GM12878 (cell line): ENCODE results near the gene VANGL1.

Source experiments
- CEBPB ChIP-seq, 2 experiments: fragments of 150-350 bp in 1 of 2; IDR thresholded peaks; 2 replicates each; pipeline ENCODE4 v1.6.1; 2012 to 2014; ENCODE audit warnings: low read depth in 2 of 2, low read length in 2 of 2, borderline replicate concordance in 1 of 2, inconsistent platforms in 1 of 2
- CHD2 ChIP-seq: IDR thresholded peaks from 2 replicates; pipeline ENCODE4 v1.6.1; 2011; ENCODE audit warnings: low read depth, low read length, improper control_type of control experiment, borderline replicate concordance
- EED ChIP-seq: sonication (generic); IDR thresholded peaks from 2 replicates; pipeline ENCODE4 v1.6.1; 2016; ENCODE audit warnings: antibody characterized with exemption, low read depth
- EGR1 ChIP-seq, 2 experiments: IDR thresholded peaks; 1 replicate in 1 of 2; 2 replicates in 1 of 2; pipeline ENCODE4 v1.6.1; 2011 to 2012; ENCODE audit warnings: low read depth in 2 of 2, low read length in 2 of 2, borderline replicate concordance in 1 of 2, mild to moderate bottlenecking in 1 of 2, moderate library complexity in 1 of 2
- GATAD2B ChIP-seq: fragments of 450-650 bp; conservative IDR thresholded peaks from 2 replicates; pipeline ENCODE4 v1.6.1; 2017; ENCODE audit warnings: low read depth, mild to moderate bottlenecking, moderate library complexity
- POLR2A ChIP-seq: IDR thresholded peaks from 2 replicates; pipeline ENCODE4 v1.6.1; 2011; ENCODE audit warnings: low read depth, mild to moderate bottlenecking, low read length
- POLR2AphosphoS2 ChIP-seq: IDR thresholded peaks from 2 replicates; pipeline ENCODE4 v1.6.1; 2011; ENCODE audit warnings: low read depth, mild to moderate bottlenecking, low read length, improper control_type of control experiment, moderate library complexity
- SIX5 ChIP-seq: IDR thresholded peaks from 2 replicates; pipeline ENCODE4 v1.6.1; 2011; ENCODE audit warnings: mild to moderate bottlenecking, low read depth, low read length, moderate library complexity; ENCODE audit not compliant: severe bottlenecking
- ZNF274 ChIP-seq: IDR thresholded peaks from one replicate; pipeline ENCODE4 v1.8.0; 2011; ENCODE audit not compliant: insufficient read length, insufficient read depth
- ZNF384 ChIP-seq: IDR thresholded peaks from 2 replicates; pipeline ENCODE4 v1.6.1; 2012; ENCODE audit warnings: low read depth, mild to moderate bottlenecking, low read length, improper control_type of control experiment, borderline replicate concordance
- TF ChIP-seq, protein P1 (sequence below): IDR thresholded peaks from 2 replicates; pipeline ENCODE4 v1.6.1; 2012; ENCODE audit warnings: mild to moderate bottlenecking, low read depth, low read length

DNA sequence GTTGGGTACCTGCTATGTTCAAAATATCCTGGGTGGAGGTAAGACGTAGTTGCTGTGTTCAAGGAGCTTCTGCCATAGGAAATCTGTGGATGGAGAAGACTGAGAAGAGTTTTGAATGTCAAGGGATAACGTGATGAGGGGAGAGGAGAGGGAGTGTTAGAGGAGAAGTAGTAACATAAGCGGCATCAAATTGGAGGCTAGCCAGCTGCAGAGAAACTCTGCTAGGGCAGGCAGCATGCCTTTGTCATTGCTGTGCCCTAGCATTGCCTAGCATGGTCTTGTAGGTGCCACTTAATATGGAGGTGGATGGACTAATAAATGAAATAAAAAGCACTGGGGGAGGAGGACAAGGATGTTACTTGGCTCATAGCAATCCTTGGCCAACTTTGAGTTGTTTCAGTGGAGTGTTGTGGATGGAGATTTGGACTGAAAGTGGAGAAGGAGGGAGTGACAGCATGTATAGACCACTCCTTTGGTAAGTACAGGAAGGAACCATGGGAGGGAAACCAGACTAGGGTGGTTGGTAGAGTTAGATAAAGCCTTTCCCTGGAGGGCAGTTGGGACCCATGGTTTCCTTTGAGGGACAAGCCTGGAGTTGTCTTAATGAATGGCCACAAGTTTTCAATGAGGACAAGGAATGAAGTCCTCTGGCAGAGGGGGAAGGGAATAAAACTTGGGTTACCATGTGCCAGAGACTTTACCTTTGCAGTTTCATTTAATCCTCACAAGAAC is 6.3 kb downstream of the VANGL1 start:
- TF ChIP-seq CEBPB (IDR thresholded peaks at IDR 0.05; ENCODE audit: borderline replicate concordance in 1 of 2, low read depth in 2 of 2, low read length in 2 of 2) (no peak), EGR1 (IDR thresholded peaks at IDR 0.05; ENCODE audit: borderline replicate concordance in 1 of 2, low read depth in 2 of 2, low read length in 2 of 2) (no peak), EED (no peak), POLR2A (no peak), ZNF384 (no peak), CHD2 (no peak), GATAD2B (no peak), SIX5 (no peak), ZNF274 (no peak), POLR2AphosphoS2 (no peak)
- TF ChIP-seq, protein P1, sequence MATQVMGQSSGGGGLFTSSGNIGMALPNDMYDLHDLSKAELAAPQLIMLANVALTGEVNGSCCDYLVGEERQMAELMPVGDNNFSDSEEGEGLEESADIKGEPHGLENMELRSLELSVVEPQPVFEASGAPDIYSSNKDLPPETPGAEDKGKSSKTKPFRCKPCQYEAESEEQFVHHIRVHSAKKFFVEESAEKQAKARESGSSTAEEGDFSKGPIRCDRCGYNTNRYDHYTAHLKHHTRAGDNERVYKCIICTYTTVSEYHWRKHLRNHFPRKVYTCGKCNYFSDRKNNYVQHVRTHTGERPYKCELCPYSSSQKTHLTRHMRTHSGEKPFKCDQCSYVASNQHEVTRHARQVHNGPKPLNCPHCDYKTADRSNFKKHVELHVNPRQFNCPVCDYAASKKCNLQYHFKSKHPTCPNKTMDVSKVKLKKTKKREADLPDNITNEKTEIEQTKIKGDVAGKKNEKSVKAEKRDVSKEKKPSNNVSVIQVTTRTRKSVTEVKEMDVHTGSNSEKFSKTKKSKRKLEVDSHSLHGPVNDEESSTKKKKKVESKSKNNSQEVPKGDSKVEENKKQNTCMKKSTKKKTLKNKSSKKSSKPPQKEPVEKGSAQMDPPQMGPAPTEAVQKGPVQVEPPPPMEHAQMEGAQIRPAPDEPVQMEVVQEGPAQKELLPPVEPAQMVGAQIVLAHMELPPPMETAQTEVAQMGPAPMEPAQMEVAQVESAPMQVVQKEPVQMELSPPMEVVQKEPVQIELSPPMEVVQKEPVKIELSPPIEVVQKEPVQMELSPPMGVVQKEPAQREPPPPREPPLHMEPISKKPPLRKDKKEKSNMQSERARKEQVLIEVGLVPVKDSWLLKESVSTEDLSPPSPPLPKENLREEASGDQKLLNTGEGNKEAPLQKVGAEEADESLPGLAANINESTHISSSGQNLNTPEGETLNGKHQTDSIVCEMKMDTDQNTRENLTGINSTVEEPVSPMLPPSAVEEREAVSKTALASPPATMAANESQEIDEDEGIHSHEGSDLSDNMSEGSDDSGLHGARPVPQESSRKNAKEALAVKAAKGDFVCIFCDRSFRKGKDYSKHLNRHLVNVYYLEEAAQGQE, result no peak
